B cell (primary cell): ENCODE data around the gene ADAMTS17. TPM values are rescaled to one million over a fixed set of nuclear protein-coding genes. Genes with fewer than 3 reads are reported as not detected.
"Not testable (repeated sequence)": the region's sequence is repeated elsewhere in the genome, so short reads cannot be mapped to it uniquely, and the experiment has no call there.

Source experiments
- ATAC-seq: fragments of 200-7000 bp; cut with Tn5 transposase; one replicate; pipeline ENCODE4 v1.10.0; 2021; ENCODE audit warnings: low read depth, mild to moderate bottlenecking, moderate number of reproducible peaks, moderate library complexity
- CTCF ChIA-PET: fragments of 350-600 bp; sonication (Branson Sonifier 250); formaldehyde crosslinking; loops from one replicate; lab custom pipeline; 2021; ENCODE audit warnings: antibody characterized with exemption, inconsistent platforms; lab: Charles Lee
- POLR2A ChIA-PET: fragments of 350-600 bp; sonication (Branson Sonifier 250); formaldehyde crosslinking; loops from one replicate; lab custom pipeline; 2021; ENCODE audit warnings: antibody characterized with exemption; lab: Charles Lee
- DNase-seq: peaks from one replicate; pipeline ENCODE4 v3.0.0; 2013
- H2AFZ ChIP-seq: 2 replicates; pipeline ENCODE4 v1.6.1; 2012; ENCODE audit warnings: mild to moderate bottlenecking, low read depth, low read length; ENCODE audit not compliant: insufficient read depth, poor library complexity, severe bottlenecking
- H3K27ac ChIP-seq, 2 donors: 1 replicate in 1 of 2; 2 replicates in 1 of 2; pipeline ENCODE4 v1.5.1; 2012 to 2013; ENCODE audit warnings: low read length in 2 of 2, mild to moderate bottlenecking in 2 of 2, moderate library complexity in 1 of 2
- H3K27me3 ChIP-seq, 4 experiments: fragments of 200-600 bp in 1 of 4; sonication (generic) in 1 of 4; replicated peaks in 1 of 4; 1 replicate in 2 of 4; 2 replicates in 2 of 4; pipeline versions ENCODE4 v1.6.1 to v1.7.0; 2013 to 2016; ENCODE audit warnings: low read length in 3 of 4, mild to moderate bottlenecking in 2 of 4, mixed read lengths in 1 of 4, moderate library complexity in 1 of 4; ENCODE audit not compliant: insufficient read depth in 4 of 4, control insufficient read depth in 3 of 4; ENCODE audit errors: control extremely low read depth in 1 of 4
- H3K36me3 ChIP-seq, 2 experiments: replicated peaks in 1 of 2; 1 replicate in 1 of 2; 2 replicates in 1 of 2; pipeline versions ENCODE4 v1.6.1 to v1.7.1; 2013; ENCODE audit warnings: low read length in 1 of 2; ENCODE audit not compliant: insufficient read depth in 2 of 2, control insufficient read depth in 1 of 2; ENCODE audit errors: control extremely low read depth in 1 of 2, extremely low read depth in 1 of 2
- H3K4me1 ChIP-seq, 2 donors: fragments of 200-600 bp in 1 of 2; sonication (generic) in 1 of 2; 1 replicate in 1 of 2; 2 replicates in 1 of 2; pipeline versions ENCODE4 v1.5.1 to v1.6.1; 2013 to 2017; ENCODE audit warnings: low read length in 2 of 2; ENCODE audit not compliant: control insufficient read depth in 2 of 2, insufficient read depth in 2 of 2
- H3K4me2 ChIP-seq: replicated peaks from 2 replicates; pipeline ENCODE3; 2012; ENCODE audit warnings: mild to moderate bottlenecking, low read depth, low read length; ENCODE audit not compliant: poor library complexity, severe bottlenecking
- H3K4me3 ChIP-seq, 5 experiments: fragments of 200-600 bp in 1 of 5; sonication (generic) in 1 of 5; 1 replicate in 3 of 5; 2 replicates in 2 of 5; pipeline versions ENCODE4 v1.5.1 to v1.7.0; 2011 to 2016; ENCODE audit warnings: low read length in 4 of 5, mild to moderate bottlenecking in 4 of 5, low read depth in 2 of 5, control low read depth in 1 of 5, moderate library complexity in 1 of 5; ENCODE audit not compliant: insufficient read depth in 1 of 5; ENCODE audit errors: control extremely low read depth in 1 of 5, extremely low read depth in 1 of 5
- H3K79me2 ChIP-seq: fragments of 200-600 bp; sonication (generic); one replicate; pipeline ENCODE4 v1.6.0; 2016; ENCODE audit warnings: low read length; ENCODE audit not compliant: control insufficient read depth, insufficient read depth
- H3K9ac ChIP-seq: fragments of 200-600 bp; sonication (generic); 2 replicates; pipeline ENCODE4 v1.6.1; 2017; ENCODE audit warnings: mild to moderate bottlenecking, low read length, moderate library complexity
- H3K9me3 ChIP-seq, 3 donors: one replicate each; pipeline versions ENCODE4 v1.6.1 to v1.7.1; 2013; ENCODE audit warnings: low read length in 2 of 3; ENCODE audit not compliant: control insufficient read depth in 2 of 3, insufficient read depth in 1 of 3; ENCODE audit errors: control extremely low read depth in 1 of 3
- H4K20me1 ChIP-seq: 2 replicates; pipeline ENCODE4 v1.6.0; 2012; ENCODE audit warnings: mild to moderate bottlenecking, low read length; ENCODE audit not compliant: insufficient read depth, control insufficient read depth, poor library complexity, severe bottlenecking
- H3K27ac Mint-ChIP-seq: one replicate; pipeline ENCODE4 v1.8.0; 2021; ENCODE audit warnings: mixed read lengths
- H3K27me3 Mint-ChIP-seq: one replicate; pipeline ENCODE4 v1.8.0; 2021; ENCODE audit warnings: mixed read lengths
- H3K4me1 Mint-ChIP-seq: one replicate; pipeline ENCODE4 v1.8.0; 2021; ENCODE audit warnings: mixed read lengths
- H3K4me3 Mint-ChIP-seq: one replicate; pipeline ENCODE4 v1.8.0; 2021; ENCODE audit warnings: mixed read lengths
- H3K9me3 Mint-ChIP-seq: one replicate; pipeline ENCODE4 v1.8.0; 2022; ENCODE audit warnings: mixed read lengths; ENCODE audit not compliant: insufficient read depth
- CTCF ChIP-seq: fragments of 200-600 bp; IDR thresholded peaks from one replicate; pipeline ENCODE4 v1.8.0; 2022; ENCODE audit warnings: antibody characterized with exemption, mild to moderate bottlenecking
- EZH2 ChIP-seq: IDR thresholded peaks from 2 replicates; pipeline ENCODE4 v1.6.1; 2012; ENCODE audit warnings: borderline replicate concordance, low read depth, mild to moderate bottlenecking, moderate library complexity, low read length; ENCODE audit not compliant: insufficient read depth, poor library complexity, severe bottlenecking
- WGBS: methylation state at CpG from one replicate; pipeline ENCODE4 v1.1.5; 2013; ENCODE audit warnings: missing lambda C conversion rate; ENCODE audit not compliant: insufficient coverage; 5-methylcytosine and 5-hydroxymethylcytosine counted together
- intact Hi-C: fragments of 100-400 bp; cut with micrococcal nuclease; formaldehyde crosslinking; loops from one replicate; pipeline ENCODE4 v1.10.0; 2022
- polyA plus RNA-seq: library from polyadenylated mRNA; depleted of rRNA; stranded (reverse); fragments of >200 nt; gene quantifications from 2 replicates; pipeline ENCODE4 v1.2.3, GENCODE V29; 2012
- total RNA-seq, 2 donors: library from RNA; stranded (reverse); fragments of 120-200 nt in 1 of 2; gene quantifications; 1 replicate in 1 of 2; 2 replicates in 1 of 2; pipeline versions ENCODE4 v1.2.3 to v1.2.4, GENCODE V29; 2013 to 2022

ADAMTS17 gene
- total and polyA plus RNA-seq, 2 donors (not counting 1 experiment from before 2014, with no cell fraction given): 0.10 TPM; not detected in 1

- Histone ChIP-seq H3K36me3 (no peaks in the 10 kb centered on the region), H3K79me2 (no peaks in the 10 kb centered on the region), H2AFZ (no peak overlapping the region), H3K27me3 (no peaks in the 10 kb centered on the region), H3K9ac (no peak overlapping the region), H3K27ac (no peak overlapping the region), H3K9me3 (no peaks in the 10 kb centered on the region), H3K4me3 (no peak overlapping the region), H3K4me2 (no peak overlapping the region), H4K20me1 (no peaks in the 10 kb centered on the region), H3K4me1 (no peaks in the 10 kb centered on the region)
- DNase-seq: no peak
- CTCF ChIA-PET: no interaction called here
- no peak overlapping the region for H3K4me3 Mint-ChIP-seq
- WGBS: no CpG with 5 or more reads among the region's 1 CpG
- no peaks in the 10 kb centered on the region for H3K4me1 Mint-ChIP-seq
- ATAC-seq: no peak
- intact Hi-C loops: no loop called here
- no peaks in the 10 kb centered on the region for H3K9me3 Mint-ChIP-seq
- H3K27ac Mint-ChIP-seq: no peak overlapping the region
- POLR2A ChIA-PET: no interaction called here
- no peaks in the 10 kb centered on the region for H3K27me3 Mint-ChIP-seq
- TF ChIP-seq EZH2: no peak
- no peak for TF ChIP-seq CTCF
Observed at GRCh38 chr15:100075229-100075628, 266.5 kb downstream of the ADAMTS17 start.

- no peaks in the 10 kb centered on the region for H3K79me2 ChIP-seq
- no peaks in the 10 kb centered on the region for H3K36me3 ChIP-seq
- H3K4me1 ChIP-seq: no peaks in the 10 kb centered on the region
- no peak overlapping the region for H3K9ac ChIP-seq
- H2AFZ ChIP-seq: no peak overlapping the region
- no peak overlapping the region for H3K27ac Mint-ChIP-seq
- TF ChIP-seq CTCF: no peak
- no peak for TF ChIP-seq EZH2
- H3K4me2 ChIP-seq: no peak overlapping the region
- H4K20me1 ChIP-seq: no peaks in the 10 kb centered on the region
- H3K4me1 Mint-ChIP-seq: no peaks in the 10 kb centered on the region
- CTCF ChIA-PET: no interaction called here
- no peaks in the 10 kb centered on the region for H3K9me3 ChIP-seq
- no peaks in the 10 kb centered on the region for H3K9me3 Mint-ChIP-seq
- POLR2A ChIA-PET: no interaction called here
- intact Hi-C loops: no loop called here
- DNase-seq (no peak), ATAC-seq (no peak)
- no peak overlapping the region for H3K4me3 Mint-ChIP-seq
- no peak overlapping the region for H3K4me3 ChIP-seq
- no peaks in the 10 kb centered on the region for H3K27me3 ChIP-seq
- no CpG with 5 or more reads among the region's 5 CpGs for WGBS
- no peaks in the 10 kb centered on the region for H3K27me3 Mint-ChIP-seq
- H3K27ac ChIP-seq: no peak overlapping the region
Observed at GRCh38 chr15:100073982-100074381, 267.8 kb downstream of the ADAMTS17 start.

- H3K27ac ChIP-seq, H3K27me3 ChIP-seq, H3K79me2 ChIP-seq, H3K9ac ChIP-seq, intact Hi-C loops, CTCF ChIA-PET, POLR2A ChIA-PET, H3K9me3 ChIP-seq, H3K27ac Mint-ChIP-seq, H3K4me3 Mint-ChIP-seq, H3K27me3 Mint-ChIP-seq, H3K4me2 ChIP-seq, ATAC-seq, H3K4me3 ChIP-seq, H3K4me1 ChIP-seq, H4K20me1 ChIP-seq, DNase-seq, H3K36me3 ChIP-seq, H3K9me3 Mint-ChIP-seq, H2AFZ ChIP-seq, H3K4me1 Mint-ChIP-seq: not testable (repeated sequence)
- 100% methylated on average over 4 of the region's 12 CpGs for WGBS
Observed at GRCh38 chr15:100066521-100067280, 275.1 kb downstream of the ADAMTS17 start.
